Measurements from ENCODE around the gene HRH2.

HRH2 gene

GRCh38 chr5:175690586-175690985 lies 32.7 kb downstream of the HRH2 start:
- POLR2A ChIA-PET, result no interaction called here
- DNase-seq (ENCODE audit: low read depth, low spot score), result no peak
- no peak overlapping the region for H3K4me3 ChIP-seq (ENCODE audit: low read depth, low read length)
- CTCF ChIA-PET, result no interaction called here
- no peak for TF ChIP-seq CTCF (IDR thresholded peaks at IDR 0.05; ENCODE audit: insufficient read depth, low read length, missing control alignments)

- ChIA-PET CTCF (no interaction called here), POLR2A (no interaction called here)
- no peak overlapping the region for H3K4me3 ChIP-seq (ENCODE audit: low read depth, low read length)
- DNase-seq (ENCODE audit: low read depth, low spot score), result no peak
- no peak for TF ChIP-seq CTCF (IDR thresholded peaks at IDR 0.05; ENCODE audit: insufficient read depth, low read length, missing control alignments)
These were observed 33.9 kb downstream of the HRH2 start for GRCh38 chr5:175691761-175692160.

GRCh38 chr5:175692235-175692995 lies 34.5 kb downstream of the HRH2 start:
- POLR2A ChIA-PET, result no interaction called here
- no peak for TF ChIP-seq CTCF (IDR thresholded peaks at IDR 0.05; ENCODE audit: insufficient read depth, low read length, missing control alignments)
- CTCF ChIA-PET, result no interaction called here
- H3K4me3 ChIP-seq (ENCODE audit: low read depth, low read length), result no peak overlapping the region
- DNase-seq (ENCODE audit: low read depth, low spot score), result no peak

- POLR2A ChIA-PET, result no interaction called here
- CTCF ChIA-PET, result no interaction called here
- TF ChIP-seq CTCF (IDR thresholded peaks at IDR 0.05; ENCODE audit: insufficient read depth, low read length, missing control alignments), result no peak
- no peak for DNase-seq (ENCODE audit: low read depth, low spot score)
- H3K4me3 ChIP-seq (ENCODE audit: low read depth, low read length), result no peak overlapping the region
These were observed 35.3 kb downstream of the HRH2 start for GRCh38 chr5:175692996-175693710.

GRCh38 chr5:175693741-175694140 lies 35.9 kb downstream of the HRH2 start:
- TF ChIP-seq CTCF (IDR thresholded peaks at IDR 0.05; ENCODE audit: insufficient read depth, low read length, missing control alignments), result no peak
- no peak for DNase-seq (ENCODE audit: low read depth, low spot score)
- ChIA-PET CTCF (no interaction called here), POLR2A (no interaction called here)
- H3K4me3 ChIP-seq (ENCODE audit: low read depth, low read length), result no peak overlapping the region

GRCh38 chr5:175694371-175695160 lies 36.7 kb downstream of the HRH2 start:
- no peak for DNase-seq (ENCODE audit: low read depth, low spot score)
- H3K4me3 ChIP-seq (ENCODE audit: low read depth, low read length), result no peak overlapping the region
- ChIA-PET POLR2A (no interaction called here), CTCF (no interaction called here)
- no peak for TF ChIP-seq CTCF (IDR thresholded peaks at IDR 0.05; ENCODE audit: insufficient read depth, low read length, missing control alignments)
